Activated CD8-positive, alpha-beta memory T cell treated with anti-CD3 and anti-CD28 coated beads, Interleukin-2, amount 10 ng/mL, durations not matched to agents 7 days and 5 days (primary cell): ENCODE measurements around the gene SULT1A2. TPM values are rescaled to one million over a fixed set of nuclear protein-coding genes. Genes with fewer than 3 reads are reported as not detected.
"Not testable (repeated sequence)": the region's sequence is repeated elsewhere in the genome, so short reads cannot be mapped to it uniquely, and the experiment has no call there.

Source experiments
- ATAC-seq: fragments of 150-1000 bp; cut with Tn5 transposase; one replicate; pipeline ENCODE4 v1.10.0; 2021; ENCODE audit warnings: moderate library complexity
- CTCF ChIA-PET: fragments of 350-600 bp; sonication (Branson Sonifier 250); formaldehyde crosslinking; loops from one replicate; lab custom pipeline; 2021; ENCODE audit warnings: antibody characterized with exemption; lab: Charles Lee
- DNase-seq: peaks from one replicate; pipeline ENCODE4 v3.0.0-alpha.2; 2020
- H3K27ac Mint-ChIP-seq: one replicate; pipeline ENCODE4 v1.8.0; 2021; ENCODE audit warnings: mild to moderate bottlenecking, mixed read lengths
- H3K27me3 Mint-ChIP-seq: one replicate; pipeline ENCODE4 v1.8.0; 2021; ENCODE audit warnings: mixed read lengths
- H3K36me3 Mint-ChIP-seq: one replicate; pipeline ENCODE4 v1.8.0; 2021; ENCODE audit warnings: mild to moderate bottlenecking, mixed read lengths
- H3K4me1 Mint-ChIP-seq: one replicate; pipeline ENCODE4 v1.8.0; 2021; ENCODE audit warnings: mixed read lengths
- H3K4me3 Mint-ChIP-seq: one replicate; pipeline ENCODE4 v1.8.0; 2021; ENCODE audit warnings: mild to moderate bottlenecking, moderate library complexity, mixed read lengths
- H3K9me3 Mint-ChIP-seq: one replicate; pipeline ENCODE4 v1.8.0; 2022; ENCODE audit warnings: low read depth, mixed read lengths
- total RNA-seq, 2 experiments: library from RNA; stranded (reverse); gene quantifications; one replicate each; pipeline ENCODE4 v1.2.3, GENCODE V29; 2021

The SULT1A2 gene
- total RNA-seq, 2 experiments from 2014 or later = 0.20 TPM; not detected in 1

- no peaks in the 10 kb centered on the region for H3K36me3 Mint-ChIP-seq
- peaks cover 9% of the 10 kb centered on the region for H3K4me1 Mint-ChIP-seq
- CTCF ChIA-PET = no interaction called here
Observed at GRCh38 chr16:28606291-28607115, 9.7 kb upstream of the SULT1A2 start.

DNA sequence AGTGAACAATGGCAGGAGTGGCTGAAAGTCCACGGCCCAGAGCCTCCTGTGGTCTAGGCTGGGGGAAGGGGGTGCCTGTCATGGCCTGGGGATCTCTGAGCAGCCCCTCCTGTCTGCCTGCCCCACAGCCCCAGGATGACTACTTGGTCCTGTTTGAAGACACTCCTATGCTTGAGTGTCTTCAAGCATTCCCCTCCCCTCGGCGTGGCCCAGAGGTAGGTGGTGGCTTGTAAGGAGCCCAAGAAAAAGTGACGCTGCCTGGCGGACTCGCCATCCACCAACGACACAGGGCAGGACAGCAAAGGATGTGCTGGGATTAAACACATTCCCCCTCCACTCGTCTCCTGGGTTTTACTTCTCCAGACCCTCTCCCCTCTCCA lies 7.3 kb upstream of the SULT1A2 start:
- H3K27ac Mint-ChIP-seq = no peak overlapping the region
- H3K4me3 Mint-ChIP-seq = no peak overlapping the region
- DNase-seq = no peak
- no peaks in the 10 kb centered on the region for H3K36me3 Mint-ChIP-seq
- ATAC-seq = no peak
- H3K4me1 Mint-ChIP-seq = no peaks in the 10 kb centered on the region
- CTCF ChIA-PET = no interaction called here
- no peaks in the 10 kb centered on the region for H3K27me3 Mint-ChIP-seq
- H3K9me3 Mint-ChIP-seq = no peaks in the 10 kb centered on the region

More at GRCh38 chr16:28606291-28607115, 9.7 kb upstream of the SULT1A2 start:
- Mint-ChIP-seq H3K27me3 (no peaks in the 10 kb centered on the region), H3K9me3 (no peaks in the 10 kb centered on the region), H3K27ac (no peak overlapping the region), H3K4me3 (no peak overlapping the region)
- DNase-seq (no peak), ATAC-seq (no peak)

DNA sequence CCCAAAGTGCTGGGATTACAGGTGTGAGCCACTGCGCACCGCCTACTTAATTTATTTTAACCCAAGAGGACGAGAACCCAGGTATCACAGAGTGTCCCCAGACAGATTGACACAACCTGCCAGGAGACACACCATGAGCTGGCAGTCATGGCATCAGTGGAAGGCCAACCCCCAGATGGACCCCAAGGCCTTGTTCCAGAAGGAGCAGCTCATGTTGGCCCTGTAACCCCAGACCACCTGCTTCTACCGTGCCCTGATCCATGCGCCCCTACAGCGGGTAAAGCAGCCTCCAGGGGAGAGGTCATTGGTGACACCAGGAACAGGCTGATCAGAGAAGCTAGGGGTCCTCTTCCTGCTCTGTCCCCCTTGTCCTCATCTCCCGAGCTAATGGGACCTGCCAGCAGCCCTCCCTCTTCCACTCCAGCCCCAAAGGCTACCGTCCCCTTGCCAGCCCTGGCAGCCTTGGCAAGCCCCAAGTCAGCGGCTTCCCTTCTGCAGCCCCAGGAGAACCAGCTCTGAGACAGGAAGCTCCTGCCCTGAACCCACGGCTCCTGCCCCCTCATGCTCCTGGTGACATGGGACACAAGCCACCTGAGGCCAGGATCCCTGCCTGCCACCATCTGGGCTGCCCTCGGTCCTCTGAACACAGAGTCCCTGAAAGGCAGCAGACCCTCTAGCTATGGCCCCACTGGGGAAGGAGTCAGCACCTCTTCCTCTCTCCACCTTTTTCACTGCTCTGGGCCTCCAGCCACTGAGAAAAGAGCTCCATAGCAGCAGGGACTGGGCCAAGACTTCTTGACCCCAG lies 6.7 kb upstream of the SULT1A2 start:
- DNase-seq (no peak), ATAC-seq (no peak)
- no peaks in the 10 kb centered on the region for H3K9me3 Mint-ChIP-seq
- no peaks in the 10 kb centered on the region for H3K36me3 Mint-ChIP-seq
- CTCF ChIA-PET = no interaction called here
- no peaks in the 10 kb centered on the region for H3K27me3 Mint-ChIP-seq
- no peak overlapping the region for H3K4me3 Mint-ChIP-seq
- H3K27ac Mint-ChIP-seq = no peak overlapping the region
- no peaks in the 10 kb centered on the region for H3K4me1 Mint-ChIP-seq

- H3K4me3 Mint-ChIP-seq = no peak overlapping the region
- CTCF ChIA-PET = no interaction called here
- ATAC-seq = no peak
- no peak overlapping the region for H3K27ac Mint-ChIP-seq
- H3K9me3 Mint-ChIP-seq = no peaks in the 10 kb centered on the region
- DNase-seq = no peak
- H3K4me1 Mint-ChIP-seq = peaks cover 2% of the 10 kb centered on the region
- H3K27me3 Mint-ChIP-seq = no peaks in the 10 kb centered on the region
- no peaks in the 10 kb centered on the region for H3K36me3 Mint-ChIP-seq
Observed at GRCh38 chr16:28602529-28602928, 5.7 kb upstream of the SULT1A2 start.

GRCh38 chr16:28602062-28602461 lies 5.2 kb upstream of the SULT1A2 start:
- H3K4me3 Mint-ChIP-seq, H3K4me1 Mint-ChIP-seq, H3K27me3 Mint-ChIP-seq, ATAC-seq, DNase-seq, H3K27ac Mint-ChIP-seq, H3K9me3 Mint-ChIP-seq, CTCF ChIA-PET, H3K36me3 Mint-ChIP-seq: not testable (repeated sequence)

- H3K36me3 Mint-ChIP-seq = not testable (repeated sequence)
Observed at GRCh38 chr16:28601589-28601988, 4.7 kb upstream of the SULT1A2 start.

GRCh38 chr16:28600965-28601364 lies 4.1 kb upstream of the SULT1A2 start:
- DNase-seq, H3K9me3 Mint-ChIP-seq, H3K4me1 Mint-ChIP-seq, ATAC-seq, H3K4me3 Mint-ChIP-seq, H3K27me3 Mint-ChIP-seq, H3K27ac Mint-ChIP-seq, CTCF ChIA-PET, H3K36me3 Mint-ChIP-seq: not testable (repeated sequence)

More at GRCh38 chr16:28601589-28601988, 4.7 kb upstream of the SULT1A2 start:
- H3K27ac Mint-ChIP-seq, DNase-seq, H3K9me3 Mint-ChIP-seq, H3K4me3 Mint-ChIP-seq, CTCF ChIA-PET, ATAC-seq, H3K27me3 Mint-ChIP-seq, H3K4me1 Mint-ChIP-seq: not testable (repeated sequence)

DNA sequence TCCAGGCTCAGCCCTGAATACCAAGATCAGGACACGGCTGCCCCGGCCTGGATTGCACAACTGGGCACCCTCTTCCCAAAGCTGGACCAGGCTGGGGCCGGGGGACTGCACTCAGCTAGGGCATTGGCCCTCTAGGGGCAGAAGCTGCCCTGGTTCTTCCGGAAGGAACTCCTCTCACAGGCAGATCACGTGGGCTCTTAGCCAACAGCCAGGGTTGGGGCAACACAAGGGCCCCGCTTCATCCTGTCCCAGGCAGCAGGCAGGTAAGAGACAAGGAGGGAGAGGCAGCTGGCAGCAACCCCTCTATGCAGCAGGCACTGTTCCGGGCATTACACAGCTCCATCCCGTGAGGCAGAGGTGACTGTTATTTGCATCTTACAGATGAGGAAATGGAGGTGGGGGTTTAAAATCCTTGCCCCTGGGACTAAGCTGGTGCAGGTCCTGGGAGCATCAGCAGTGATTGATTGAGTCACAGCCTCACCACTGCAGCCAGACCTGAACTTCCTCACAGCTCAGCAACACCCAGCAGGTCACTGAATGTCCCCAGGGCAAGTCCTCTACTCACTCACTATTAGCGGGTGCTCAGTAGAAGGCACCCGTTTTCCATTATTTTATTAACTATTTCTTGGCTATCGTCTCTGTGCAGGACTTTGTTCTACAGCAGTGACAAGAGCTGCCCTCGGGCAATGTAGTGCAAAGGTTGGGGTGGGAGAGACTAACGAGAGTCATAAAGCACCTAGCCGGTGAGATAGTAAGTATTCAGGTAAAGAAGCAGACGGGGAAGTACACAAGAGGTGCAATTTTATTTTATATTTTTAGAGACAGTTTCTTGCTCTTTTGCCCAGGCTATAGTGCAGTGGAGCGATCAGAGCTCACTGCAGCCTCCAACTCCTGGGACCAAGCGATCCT lies 2.8 kb upstream of the SULT1A2 start:
- H3K36me3 Mint-ChIP-seq, H3K4me3 Mint-ChIP-seq, CTCF ChIA-PET, DNase-seq, H3K27me3 Mint-ChIP-seq, H3K9me3 Mint-ChIP-seq, H3K27ac Mint-ChIP-seq, H3K4me1 Mint-ChIP-seq: not testable (repeated sequence)
- ATAC-seq = peak; percentile 97

GRCh38 chr16:28597692-28598261 lies 927 bp upstream of the SULT1A2 start:
- no peaks in the 10 kb centered on the region for H3K27me3 Mint-ChIP-seq
- peaks cover 12% of the 10 kb centered on the region for H3K4me1 Mint-ChIP-seq
- H3K4me3 Mint-ChIP-seq = no peak overlapping the region
- CTCF ChIA-PET = no interaction called here
- no peaks in the 10 kb centered on the region for H3K36me3 Mint-ChIP-seq
- no peaks in the 10 kb centered on the region for H3K9me3 Mint-ChIP-seq
- H3K27ac Mint-ChIP-seq = no peak overlapping the region
- ATAC-seq (no peak), DNase-seq (no peak)

DNA sequence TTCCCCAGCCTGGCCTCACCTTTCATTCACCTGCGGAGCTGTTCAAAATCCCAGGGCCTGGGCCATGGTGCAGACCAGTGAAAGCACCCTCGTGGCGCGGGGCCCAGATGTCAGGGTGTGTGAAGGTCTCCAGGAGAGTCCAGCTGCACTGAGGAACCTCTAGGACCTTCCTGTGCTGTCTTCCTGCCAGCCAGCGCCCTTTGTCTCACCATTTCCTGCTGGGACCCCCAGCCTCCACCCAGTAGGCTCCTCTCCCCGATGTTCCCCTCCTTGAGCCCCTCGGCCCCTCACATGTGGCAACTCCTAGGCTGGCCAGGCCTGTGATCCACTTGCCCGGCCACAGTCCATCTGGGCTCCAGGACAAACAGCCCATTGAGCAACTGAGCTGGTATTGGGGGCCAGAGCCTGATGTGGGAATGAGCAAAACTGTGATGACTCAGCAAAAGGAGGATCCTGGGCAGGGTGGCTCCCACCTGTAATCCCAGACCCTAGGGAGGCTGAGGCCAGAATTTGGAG lies 677 bp downstream of the SULT1A2 start:
- Mint-ChIP-seq H3K27ac (peak overlapping the region; percentile 39), H3K36me3 (peaks cover 2% of the 10 kb centered on the region), H3K4me1 (peaks cover 12% of the 10 kb centered on the region), H3K27me3 (no peaks in the 10 kb centered on the region), H3K4me3 (no peak overlapping the region), H3K9me3 (no peaks in the 10 kb centered on the region)
- ATAC-seq (no peak), DNase-seq (no peak)
- CTCF ChIA-PET = interaction anchor here (1.1 kb wide), 1 partner anchor 14 kb away, joined by 3 read pairs; the partner anchor contains the start of gene SULT1A1

- ATAC-seq, H3K9me3 Mint-ChIP-seq, H3K4me3 Mint-ChIP-seq, H3K36me3 Mint-ChIP-seq, H3K27me3 Mint-ChIP-seq, H3K27ac Mint-ChIP-seq, DNase-seq, CTCF ChIA-PET: not testable (repeated sequence)
- peaks cover 12% of the 10 kb centered on the region for H3K4me1 Mint-ChIP-seq
Observed at GRCh38 chr16:28595451-28595850, 1.4 kb downstream of the SULT1A2 start.

- Mint-ChIP-seq H3K4me1 (peaks cover 12% of the 10 kb centered on the region), H3K36me3 (peaks cover 9% of the 10 kb centered on the region), H3K27me3 (no peaks in the 10 kb centered on the region), H3K9me3 (no peaks in the 10 kb centered on the region), H3K4me3 (no peak overlapping the region), H3K27ac (no peak overlapping the region)
- CTCF ChIA-PET = no interaction called here
- DNase-seq (no peak), ATAC-seq (no peak)
Observed at GRCh38 chr16:28592979-28593553, 3.8 kb downstream of the SULT1A2 start.
